GM19193 (cell line): ENCODE results near the gene COPA.

Experiments
- POLR2A ChIP-seq: IDR thresholded peaks from 4 replicates; pipeline ENCODE4 v1.6.1; 2011; ENCODE audit not compliant: insufficient read depth, insufficient read length; ENCODE audit errors: extremely low read depth

COPA gene

DNA sequence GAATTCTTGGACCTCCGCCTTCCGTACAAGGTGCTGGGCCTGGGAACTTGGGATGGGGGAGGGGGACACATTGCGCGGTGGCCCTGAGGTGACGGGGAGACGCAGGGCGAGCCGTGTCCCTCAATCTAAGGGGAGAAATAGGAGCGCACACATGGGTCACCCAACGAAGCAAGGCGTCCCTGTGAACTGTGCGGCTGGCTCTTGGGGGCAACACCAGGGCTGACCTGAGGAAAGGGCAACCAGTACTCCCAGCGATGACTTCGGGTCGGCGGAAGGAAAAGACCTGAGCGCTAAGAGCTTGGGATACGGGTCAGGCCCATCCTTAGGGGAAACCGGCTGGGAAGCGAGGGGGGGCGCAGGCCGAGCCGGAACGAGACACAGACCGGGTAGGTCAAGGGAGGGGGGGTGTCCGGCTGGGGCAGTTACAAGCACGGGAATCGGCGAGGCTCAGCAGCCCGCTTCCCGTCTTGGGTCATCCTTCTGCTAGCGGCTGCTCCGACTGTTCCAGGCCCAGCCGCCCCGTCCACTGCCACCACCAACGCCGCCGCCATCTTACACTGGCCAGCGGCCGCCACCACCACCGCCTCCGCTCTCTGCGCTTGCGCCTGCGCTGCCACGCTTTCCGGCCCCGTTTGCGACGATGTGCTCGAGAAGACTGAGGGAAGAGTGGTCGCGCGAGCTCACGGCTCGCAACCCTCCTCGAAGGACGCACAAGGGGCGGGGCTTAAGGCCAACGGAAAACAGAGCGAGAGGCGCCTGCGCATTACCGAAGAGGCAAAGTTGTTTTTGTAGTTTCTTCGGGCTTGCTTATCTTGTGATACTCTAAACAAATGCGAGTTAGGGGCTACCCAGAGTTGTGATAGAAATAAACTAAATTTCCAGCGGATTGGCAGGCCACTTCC is 80.9 kb downstream of the COPA start, which contains the start of gene DCAF8:
DCAF8 (minus strand) TSS at position 657 of the 902 bp plus-strand sequence. CDS start 18,541 bp downstream, outside the sequence.
- peak; percentile 94 for TF ChIP-seq POLR2A

DNA sequence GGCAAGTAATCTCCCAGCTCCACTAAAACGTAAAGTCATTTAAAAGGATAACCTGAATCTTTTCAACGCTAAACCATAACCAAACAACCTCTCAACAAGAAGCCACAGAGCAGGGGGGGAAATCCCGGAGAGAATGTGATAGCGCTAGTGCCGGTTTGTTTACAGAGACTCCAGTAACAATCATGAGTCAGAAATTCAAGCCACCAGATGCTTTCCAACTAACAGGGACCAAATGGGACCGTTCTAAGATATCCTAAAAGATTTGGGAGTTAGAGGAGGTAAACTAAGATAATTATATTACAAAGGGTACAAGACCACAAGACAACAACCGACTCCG is 81.5 kb downstream of the COPA start:
- no peak for TF ChIP-seq POLR2A

DNA sequence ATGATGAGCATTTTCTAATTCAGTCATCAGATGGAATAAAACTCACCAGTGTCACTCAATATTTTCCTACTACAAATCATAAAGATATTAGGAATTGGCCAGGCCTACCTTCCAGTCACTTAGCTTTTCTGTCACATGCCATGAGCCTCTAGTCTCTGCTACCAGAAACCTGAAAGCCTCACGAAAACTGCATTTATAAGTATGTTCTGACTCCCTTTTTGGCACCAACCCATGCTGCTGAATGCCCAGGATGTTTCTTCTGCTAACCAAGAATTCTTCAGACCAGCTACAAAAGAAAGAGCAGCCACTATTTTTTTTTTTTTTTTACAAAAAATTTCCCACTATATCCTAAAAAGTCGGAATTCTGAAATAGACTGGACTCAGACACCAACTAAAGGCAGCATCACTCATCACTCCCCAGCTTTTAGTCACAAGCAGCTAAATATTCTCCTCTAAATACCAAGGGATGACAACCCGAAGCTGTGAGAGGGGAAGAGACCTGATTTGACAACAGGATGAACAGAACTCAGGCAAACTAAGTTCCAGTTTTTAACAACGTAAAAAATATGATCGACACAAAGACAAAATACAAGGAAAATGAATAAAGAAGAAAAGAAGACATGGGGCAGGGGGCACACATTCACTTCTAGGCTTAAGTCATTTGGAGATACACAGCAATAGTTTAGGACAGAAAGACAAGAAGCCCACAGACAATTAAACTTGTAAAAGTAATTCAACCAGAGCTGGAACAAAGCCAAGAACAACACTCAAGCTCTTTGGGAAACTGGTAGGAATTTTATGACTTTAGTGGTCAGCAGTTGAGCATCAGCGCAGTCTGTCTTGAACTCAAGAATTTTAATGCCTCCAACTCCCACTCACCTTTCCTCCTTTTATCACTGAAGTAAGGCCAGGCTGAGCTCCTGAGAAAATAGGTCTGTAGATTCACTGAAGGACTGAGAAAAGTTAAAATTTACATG is 82.4 kb downstream of the COPA start:
- no peak for TF ChIP-seq POLR2A

DNA sequence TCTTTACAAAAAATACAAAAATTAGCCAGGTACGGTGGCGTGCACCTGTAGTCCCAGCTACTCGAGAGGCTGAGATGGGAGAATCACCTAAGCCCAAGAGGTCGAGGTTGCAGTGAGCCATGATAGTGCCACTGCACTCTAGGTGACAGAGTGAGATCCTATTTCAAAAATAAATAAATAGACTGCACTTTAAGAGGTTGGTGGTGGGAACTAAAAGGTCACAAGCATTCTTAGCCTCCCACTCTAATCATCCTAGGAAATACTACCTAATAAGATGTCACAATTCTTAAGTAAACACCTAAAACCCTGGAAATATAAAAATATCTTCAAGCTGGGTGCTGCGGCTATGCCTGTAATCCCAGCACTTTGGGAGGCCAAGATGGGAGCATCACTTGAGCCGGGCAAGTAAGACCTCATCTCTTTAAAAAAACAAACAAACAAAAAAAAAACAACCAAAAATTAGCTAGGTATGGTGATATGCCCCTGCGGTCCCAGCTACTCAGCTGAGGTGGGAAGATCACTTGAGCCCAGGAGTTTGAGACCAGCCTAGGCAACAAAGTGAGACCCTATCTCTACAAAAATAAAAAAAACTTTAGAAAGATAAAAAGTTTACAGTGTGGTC is 84.8 kb downstream of the COPA start:
- TF ChIP-seq POLR2A, result no peak

DNA sequence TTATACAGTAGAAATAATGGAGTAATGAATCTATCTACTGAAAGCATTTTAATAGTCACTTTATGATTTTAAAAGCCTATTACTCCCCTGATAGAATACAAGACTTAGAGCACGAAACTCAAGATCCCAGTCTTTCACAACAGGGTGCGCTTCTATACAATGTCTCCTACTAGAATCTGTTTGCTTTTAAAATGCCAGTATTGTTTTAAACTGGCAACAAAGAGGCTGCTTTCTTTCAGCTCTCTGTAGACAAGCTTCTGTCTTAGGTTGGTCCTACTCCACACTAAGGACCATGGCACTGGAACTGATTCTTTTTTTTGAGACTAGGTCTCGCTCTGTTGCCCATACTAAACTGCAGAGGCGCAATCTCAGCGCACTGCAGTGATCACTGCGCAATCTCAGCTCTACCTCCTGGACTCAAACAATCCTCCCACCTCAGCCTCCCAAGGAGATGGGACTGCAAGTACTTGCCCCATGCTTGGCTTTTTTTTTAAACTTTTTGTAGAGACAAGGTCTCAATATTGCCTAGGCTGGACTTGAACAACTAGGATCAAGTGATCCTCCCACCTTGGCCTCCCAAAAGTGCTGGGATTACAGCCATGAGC is 85.5 kb downstream of the COPA start:
- TF ChIP-seq POLR2A, result no peak

DNA sequence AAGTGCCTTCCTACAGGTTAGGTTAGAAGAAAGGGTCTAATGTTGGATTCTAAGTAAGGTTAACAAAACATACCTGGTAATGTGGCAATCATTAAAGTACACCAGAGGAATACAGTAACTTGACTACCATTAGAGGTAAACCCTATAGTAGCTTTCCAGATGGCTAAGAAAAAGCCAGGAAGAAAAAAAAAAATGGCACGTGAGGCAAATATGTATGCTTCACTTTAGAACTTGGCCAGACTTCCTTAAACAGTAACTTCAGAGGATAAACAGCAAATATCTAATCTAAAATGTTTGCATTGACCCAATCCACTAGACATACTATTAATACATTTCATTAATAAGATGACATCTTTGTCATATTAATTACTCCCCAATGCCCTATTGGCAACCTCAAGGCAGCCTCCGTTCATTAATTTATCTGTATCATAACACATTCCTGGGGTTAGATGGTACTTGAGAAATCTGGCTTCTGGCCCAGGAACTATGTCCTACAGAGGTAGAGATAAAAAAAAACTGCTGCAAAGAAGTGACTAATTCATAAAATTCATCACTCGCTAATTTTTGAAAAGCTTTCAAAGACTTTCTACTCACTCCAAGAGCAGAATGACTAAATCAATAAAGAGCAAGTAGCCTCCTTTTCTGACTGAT is 86.5 kb downstream of the COPA start:
- no peak for TF ChIP-seq POLR2A

DNA sequence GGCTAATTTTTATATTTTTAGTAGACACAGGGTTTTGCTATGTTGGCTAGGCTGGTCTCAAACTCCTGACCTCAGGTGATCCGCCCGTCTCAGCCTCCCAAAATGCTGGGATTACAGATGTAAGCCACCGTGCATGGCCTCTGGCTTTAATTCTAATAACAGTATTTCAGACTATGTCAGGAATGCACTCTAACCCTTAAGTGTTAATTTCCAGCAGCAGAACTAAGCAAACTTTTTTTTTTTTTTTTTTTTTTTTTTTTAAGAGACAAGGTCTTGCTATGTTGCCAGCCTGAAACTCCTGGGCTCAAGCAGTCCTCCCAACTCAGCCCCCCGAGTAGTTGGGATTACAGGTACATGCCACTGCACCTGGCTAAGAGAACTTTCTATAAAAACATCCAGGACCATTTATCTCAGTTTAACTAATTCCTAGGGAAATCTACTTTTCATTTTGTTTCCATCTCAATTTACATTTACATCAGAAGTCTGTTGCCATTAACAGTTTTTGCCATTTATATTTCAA is 87.2 kb downstream of the COPA start:
- TF ChIP-seq POLR2A, result no peak

DNA sequence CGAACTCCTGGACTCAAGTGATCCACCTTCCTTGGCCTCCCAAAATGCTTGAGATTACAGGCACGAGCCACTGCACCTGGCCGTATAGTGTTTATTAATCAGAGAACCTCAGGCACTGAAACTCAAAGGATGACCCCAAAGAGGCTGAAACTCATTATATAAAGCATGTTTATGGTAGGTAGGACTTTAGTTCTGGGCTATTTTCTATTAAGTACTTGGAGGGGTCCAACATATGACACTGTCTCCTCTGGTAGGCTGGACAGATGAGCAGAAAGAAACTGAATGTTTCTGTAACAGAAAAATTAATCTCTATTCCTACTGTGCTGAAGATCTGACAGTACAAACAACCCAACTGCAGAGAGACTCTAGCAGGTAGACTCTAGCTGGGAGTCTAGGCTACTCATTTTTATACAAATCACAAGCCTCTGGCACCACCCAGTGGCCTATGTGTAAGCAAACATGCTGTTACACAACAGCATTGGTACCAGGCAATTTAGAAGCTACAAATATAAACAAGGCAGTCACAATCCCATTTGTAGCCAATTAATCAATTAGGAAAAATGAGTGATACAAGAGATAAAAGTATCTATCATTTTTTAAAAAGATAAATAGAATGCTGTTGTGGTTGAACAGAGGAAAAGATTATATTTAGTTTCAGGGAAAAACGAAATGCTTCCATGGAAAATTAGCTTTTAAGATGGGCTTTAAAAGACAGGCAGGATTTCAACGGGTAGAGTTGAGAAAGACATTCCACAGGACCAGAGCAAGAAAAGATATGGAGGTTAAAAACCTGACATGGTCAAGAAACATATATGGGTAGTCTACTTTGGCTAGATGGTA is 91.1 kb downstream of the COPA start:
- TF ChIP-seq POLR2A, result no peak

DNA sequence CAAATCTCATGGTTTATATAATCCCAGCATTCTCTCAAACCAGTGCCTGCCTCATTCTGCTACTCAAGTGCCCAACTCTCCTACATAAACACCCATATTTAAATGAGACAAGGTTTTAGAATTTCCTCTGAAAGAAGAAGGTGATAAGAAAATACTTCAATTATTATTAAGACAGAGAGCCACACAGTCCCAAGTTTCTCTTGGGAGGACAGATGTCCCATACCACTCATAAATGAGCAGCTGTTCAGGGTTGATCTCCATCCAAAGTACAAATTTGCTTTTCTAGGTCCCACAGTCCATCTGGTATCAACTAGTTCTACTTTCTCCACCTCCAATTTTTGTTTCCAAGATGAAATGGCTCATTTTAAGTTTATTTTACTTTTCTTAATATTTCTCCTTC is 92.0 kb downstream of the COPA start:
- no peak for TF ChIP-seq POLR2A

DNA sequence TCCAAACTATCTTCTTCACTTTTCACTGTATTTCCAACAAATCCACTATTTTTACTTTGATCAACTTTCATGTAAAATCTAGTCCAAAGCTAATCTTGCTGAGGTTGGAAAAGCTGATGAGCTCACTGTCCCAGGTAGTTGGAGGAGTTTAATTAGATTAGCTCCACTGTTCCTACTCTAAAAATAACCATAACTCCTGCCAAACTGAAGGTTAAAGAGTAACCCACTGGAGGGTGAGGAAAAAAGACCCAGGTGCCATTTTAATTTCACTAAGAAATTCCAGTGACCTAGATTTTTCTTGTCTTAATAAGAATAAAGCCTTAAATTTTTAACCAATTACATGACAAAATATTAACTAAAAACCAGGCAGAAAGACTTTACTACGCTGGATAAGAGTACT is 96.0 kb downstream of the COPA start:
- TF ChIP-seq POLR2A, result no peak

DNA sequence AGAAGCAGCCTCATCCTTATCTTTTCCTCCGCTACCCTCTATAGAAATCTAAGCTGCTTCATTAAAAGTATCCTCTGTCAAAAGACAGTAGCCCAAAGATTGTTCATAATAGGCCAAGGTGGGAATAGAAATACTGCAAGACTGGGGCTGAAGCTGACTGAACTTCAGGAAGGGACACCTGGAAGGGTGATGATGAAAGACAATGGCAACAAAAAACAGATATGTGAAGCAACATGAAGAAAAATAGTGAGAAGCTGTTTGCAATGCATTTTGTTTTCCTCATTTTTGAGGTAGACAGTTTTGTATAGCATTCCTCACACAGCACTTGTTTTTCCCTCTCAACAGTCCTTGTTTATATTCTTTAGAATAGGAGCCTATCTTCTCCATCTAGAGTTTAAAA is 97.6 kb downstream of the COPA start:
- no peak for TF ChIP-seq POLR2A

DNA sequence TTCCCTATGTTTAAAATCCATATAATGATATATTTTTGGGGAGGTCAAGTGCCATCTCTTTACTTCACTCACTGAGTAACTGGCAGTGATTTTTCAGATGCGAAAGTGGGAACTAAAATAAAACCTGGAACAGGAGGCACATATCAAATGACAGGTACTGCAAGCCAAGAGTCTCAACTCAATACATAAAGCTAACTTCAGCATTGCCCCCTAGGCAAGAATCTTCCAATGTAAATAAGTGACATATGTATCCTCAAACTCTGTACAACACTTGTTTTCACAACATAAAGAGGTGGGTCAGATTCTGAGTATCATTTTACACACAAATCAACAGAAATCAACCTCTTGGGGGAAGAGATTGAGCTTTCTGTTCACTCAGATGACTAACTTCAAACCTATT is 98.8 kb downstream of the COPA start:
- no peak for TF ChIP-seq POLR2A

DNA sequence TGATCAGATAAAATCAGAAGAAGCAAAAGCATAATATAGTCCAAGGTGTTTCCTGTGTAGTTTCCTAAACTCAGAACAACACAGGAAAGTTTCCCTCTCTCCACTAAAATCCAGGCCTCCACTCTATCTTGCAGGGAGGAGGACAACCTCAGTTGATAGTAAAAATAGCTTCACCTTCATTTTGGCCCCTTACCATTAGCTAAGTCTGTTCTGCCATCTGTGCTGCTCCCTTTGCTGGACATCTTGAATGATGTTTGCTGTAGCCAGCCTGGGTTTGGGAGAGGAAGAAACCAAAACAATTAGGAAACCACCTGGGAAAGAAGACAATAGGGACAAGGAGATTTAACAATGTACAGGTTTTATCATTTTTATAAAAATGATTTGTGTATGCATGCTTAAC is 99.3 kb downstream of the COPA start:
- no peak for TF ChIP-seq POLR2A
